H7 (cell line): ENCODE results near the gene CCL22. TPM values are rescaled to one million over a fixed set of nuclear protein-coding genes. Genes with fewer than 3 reads are reported as not detected.
A peak's percentile ranks its signal among the peaks of the same experiment; 100 is the strongest.

Source experiments
- DNase-seq: peaks from one replicate; pipeline ENCODE4 v3.0.0; 2012
- H3K27me3 ChIP-seq: 2 replicates; pipeline ENCODE4 v1.6.0; 2011; ENCODE audit warnings: mild to moderate bottlenecking, low read length; ENCODE audit not compliant: control insufficient read depth, insufficient read depth
- H3K36me3 ChIP-seq: replicated peaks from 2 replicates; pipeline ENCODE4 v1.5.1; 2011; ENCODE audit warnings: low read length; ENCODE audit not compliant: control insufficient read depth, insufficient read depth
- H3K4me3 ChIP-seq: 2 replicates; pipeline ENCODE4 v1.5.1; 2011; ENCODE audit warnings: low read depth, mild to moderate bottlenecking, control low read depth, low read length, moderate library complexity; ENCODE audit not compliant: insufficient read depth
- total RNA-seq: library from RNA; depleted of rRNA; stranded (reverse); fragments of >200 nt; shearing (Covaris generic); gene quantifications from 2 replicates; pipeline ENCODE4 v1.2.3, GENCODE V29; 2014

The CCL22 gene
- total RNA-seq, 1 experiment from 2014 or later: not detected

- no peak overlapping the region for H3K4me3 ChIP-seq
- no peak for DNase-seq
- H3K27me3 ChIP-seq: no peaks in the 10 kb centered on the region
- H3K36me3 ChIP-seq: no peaks in the 10 kb centered on the region
Measured at GRCh38 chr16:57376313-57376818, 17.8 kb downstream of the CCL22 start.

- peak; percentile 65 for DNase-seq
- no peaks in the 10 kb centered on the region for H3K27me3 ChIP-seq
- H3K36me3 ChIP-seq: no peaks in the 10 kb centered on the region
Measured at GRCh38 chr16:57377080-57377841, 18.7 kb downstream of the CCL22 start.

GRCh38 chr16:57379579-57379978 lies 21.0 kb downstream of the CCL22 start:
- no peak for DNase-seq
- Histone ChIP-seq H3K36me3 (no peaks in the 10 kb centered on the region), H3K4me3 (no peak overlapping the region), H3K27me3 (no peaks in the 10 kb centered on the region)

More at GRCh38 chr16:57377080-57377841, 18.7 kb downstream of the CCL22 start:
- no peak overlapping the region for H3K4me3 ChIP-seq

GRCh38 chr16:57380671-57381462 lies 22.3 kb downstream of the CCL22 start:
- no peak for DNase-seq
- Histone ChIP-seq H3K36me3 (no peaks in the 10 kb centered on the region), H3K4me3 (no peak overlapping the region), H3K27me3 (no peaks in the 10 kb centered on the region)

- peak; percentile 11 for DNase-seq
Measured at GRCh38 chr16:57381791-57382534, 23.4 kb downstream of the CCL22 start.

GRCh38 chr16:57382535-57383275 lies 24.1 kb downstream of the CCL22 start:
- H3K4me3 ChIP-seq: no peak overlapping the region
- H3K36me3 ChIP-seq: no peaks in the 10 kb centered on the region
- H3K27me3 ChIP-seq: no peaks in the 10 kb centered on the region
- DNase-seq: peak; percentile 58

More at GRCh38 chr16:57381791-57382534, 23.4 kb downstream of the CCL22 start:
- H3K36me3 ChIP-seq: no peaks in the 10 kb centered on the region
- H3K4me3 ChIP-seq: no peak overlapping the region
- H3K27me3 ChIP-seq: no peaks in the 10 kb centered on the region

- Histone ChIP-seq H3K27me3 (no peaks in the 10 kb centered on the region), H3K36me3 (no peaks in the 10 kb centered on the region), H3K4me3 (no peak overlapping the region)
- DNase-seq: peak; percentile 42
Measured at GRCh38 chr16:57383276-57384247, 25.0 kb downstream of the CCL22 start.

- Histone ChIP-seq H3K27me3 (no peaks in the 10 kb centered on the region), H3K36me3 (no peaks in the 10 kb centered on the region), H3K4me3 (no peak overlapping the region)
- DNase-seq: peak; percentile 23
Measured at GRCh38 chr16:57384248-57385070, 25.9 kb downstream of the CCL22 start.

GRCh38 chr16:57385083-57385482 lies 26.5 kb downstream of the CCL22 start:
- Histone ChIP-seq H3K27me3 (no peaks in the 10 kb centered on the region), H3K36me3 (no peaks in the 10 kb centered on the region), H3K4me3 (no peak overlapping the region)
- no peak for DNase-seq

GRCh38 chr16:57386381-57386951 lies 27.9 kb downstream of the CCL22 start:
- Histone ChIP-seq H3K27me3 (no peaks in the 10 kb centered on the region), H3K4me3 (no peak overlapping the region), H3K36me3 (no peaks in the 10 kb centered on the region)
- no peak for DNase-seq

GRCh38 chr16:57387598-57388354 lies 29.2 kb downstream of the CCL22 start:
- DNase-seq: peak; percentile 13
- H3K36me3 ChIP-seq: no peaks in the 10 kb centered on the region
- H3K27me3 ChIP-seq: no peaks in the 10 kb centered on the region
- H3K4me3 ChIP-seq: no peak overlapping the region
